Amygdala (tissue), 56 donors: ENCODE measurements around the gene LINGO4.

Experiments
- DNase-seq, 56 donors: peaks; one replicate each; lab custom pipeline; 2025; lab: John Stamatoyannopoulos, UW

The LINGO4 gene

GRCh38 chr1:151834239-151834638 is 29.0 kb upstream of the LINGO4 start:
- no peak for DNase-seq

DNA sequence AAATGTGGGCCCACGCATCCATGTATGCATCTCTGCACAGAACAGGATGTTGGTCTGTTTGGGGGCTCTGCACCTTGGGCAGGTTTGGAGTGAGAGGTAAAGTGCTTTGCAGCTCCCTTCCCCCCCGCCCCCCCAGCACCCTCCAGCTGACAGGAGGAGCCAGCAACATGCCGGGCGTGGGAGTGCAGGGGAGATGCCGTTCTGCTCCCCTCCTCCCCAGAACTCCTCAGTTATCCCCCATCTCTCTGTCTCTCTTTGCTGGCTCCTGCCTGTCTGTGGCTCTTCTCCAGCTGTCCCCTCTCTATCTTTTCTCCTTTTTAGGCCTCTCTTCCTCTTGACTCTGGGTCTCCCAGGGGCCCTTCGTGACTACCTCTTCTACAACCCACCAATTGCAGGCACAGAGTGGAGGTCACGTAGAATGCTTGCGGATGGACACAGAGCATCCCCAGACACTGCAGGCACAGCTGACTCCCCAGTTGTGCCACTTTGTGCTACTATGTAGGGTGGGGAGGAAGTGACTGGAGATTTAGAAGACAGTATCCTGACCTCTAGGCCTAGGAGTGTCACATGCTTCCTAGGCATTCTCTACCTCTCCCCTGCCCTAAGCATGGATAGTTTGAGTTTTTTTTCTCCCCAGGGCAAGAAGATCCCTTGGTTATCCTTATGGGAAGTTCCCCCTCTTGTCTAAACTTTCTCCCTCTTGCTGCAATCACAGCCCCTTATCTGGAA is 28.1 kb upstream of the LINGO4 start:
- peak in 1 of 56 donors; percentile 32 for DNase-seq

DNA sequence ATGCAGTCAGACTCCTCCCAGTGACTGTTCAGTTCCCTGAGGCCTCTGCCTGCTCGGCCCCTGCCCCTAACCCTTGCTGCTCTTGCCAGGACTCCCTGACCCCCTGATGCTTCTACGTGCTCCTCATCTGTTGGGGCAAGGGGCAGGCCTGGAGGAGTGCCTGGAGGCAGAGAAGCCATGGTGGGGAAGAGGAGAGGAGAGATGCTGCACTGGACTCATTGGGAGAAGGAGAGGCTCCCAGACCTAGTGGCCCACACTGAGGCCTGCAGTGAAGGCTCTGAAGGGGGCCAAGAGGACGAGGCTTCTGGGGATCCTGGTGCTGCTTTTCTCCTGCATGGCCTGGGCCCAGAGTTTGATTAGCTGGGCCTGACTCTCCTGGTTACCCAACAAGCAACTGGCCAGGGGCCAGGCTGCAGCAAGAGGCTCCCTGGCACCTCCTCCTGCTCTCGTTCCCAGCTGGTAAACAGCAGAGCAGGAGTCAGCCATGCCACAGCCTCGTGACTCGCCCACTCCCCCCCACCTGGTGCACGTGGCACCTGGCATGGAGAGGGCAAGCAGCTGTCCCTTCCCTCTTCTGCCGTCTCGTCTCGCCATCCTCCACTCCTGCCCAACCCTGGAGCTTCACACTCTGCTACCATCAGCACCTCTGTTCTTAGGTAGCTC is 27.2 kb upstream of the LINGO4 start:
- DNase-seq, result peak in 30 of 56 donors; percentile 4 to 67 (median 26)

DNA sequence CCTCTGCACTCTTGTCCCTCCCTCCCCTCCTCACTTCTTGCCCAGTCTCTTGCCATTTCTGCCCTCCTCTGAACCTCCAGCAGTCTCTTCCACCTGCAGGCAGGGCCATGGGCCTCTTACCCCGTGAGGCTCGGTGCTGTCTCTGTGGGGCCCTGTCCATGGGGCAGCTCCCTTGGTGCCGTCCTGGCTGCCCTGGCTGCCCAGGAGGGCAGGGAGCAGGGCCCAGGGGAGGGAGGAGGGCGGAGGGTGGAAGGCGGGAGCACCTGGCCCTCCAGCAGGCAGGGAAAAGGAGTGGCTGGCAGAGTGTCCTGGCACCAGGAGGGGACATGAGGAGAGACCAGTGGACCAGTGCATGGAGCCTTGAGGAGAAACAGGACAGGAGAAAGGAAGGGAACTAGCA is 26.4 kb upstream of the LINGO4 start, which contains the start of gene RORC:
RORC (minus strand) TSS at position 198 of the 400 bp plus-strand sequence; CDS start at position 160, 38 bp downstream.
- DNase-seq, result no peak

DNA sequence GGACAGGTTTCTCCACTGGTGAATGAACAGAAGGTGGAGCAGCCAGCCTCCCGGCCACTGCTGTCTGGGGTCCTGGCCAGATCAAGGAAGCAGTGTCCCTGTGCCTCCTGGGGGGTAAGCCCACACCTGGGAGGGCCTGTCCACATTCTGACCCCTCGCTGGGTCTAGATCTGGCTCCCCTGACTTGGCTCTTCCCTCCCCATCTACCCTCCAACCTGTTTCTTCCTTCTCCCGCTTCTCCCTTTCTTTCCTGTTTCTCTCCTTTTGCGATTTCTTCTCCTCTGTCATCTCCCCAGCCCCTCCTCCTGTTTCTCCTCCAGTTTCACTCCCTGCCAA is 26.0 kb upstream of the LINGO4 start:
- DNase-seq, result no peak

GRCh38 chr1:151830055-151830454 is 24.8 kb upstream of the LINGO4 start:
- DNase-seq, result no peak

DNA sequence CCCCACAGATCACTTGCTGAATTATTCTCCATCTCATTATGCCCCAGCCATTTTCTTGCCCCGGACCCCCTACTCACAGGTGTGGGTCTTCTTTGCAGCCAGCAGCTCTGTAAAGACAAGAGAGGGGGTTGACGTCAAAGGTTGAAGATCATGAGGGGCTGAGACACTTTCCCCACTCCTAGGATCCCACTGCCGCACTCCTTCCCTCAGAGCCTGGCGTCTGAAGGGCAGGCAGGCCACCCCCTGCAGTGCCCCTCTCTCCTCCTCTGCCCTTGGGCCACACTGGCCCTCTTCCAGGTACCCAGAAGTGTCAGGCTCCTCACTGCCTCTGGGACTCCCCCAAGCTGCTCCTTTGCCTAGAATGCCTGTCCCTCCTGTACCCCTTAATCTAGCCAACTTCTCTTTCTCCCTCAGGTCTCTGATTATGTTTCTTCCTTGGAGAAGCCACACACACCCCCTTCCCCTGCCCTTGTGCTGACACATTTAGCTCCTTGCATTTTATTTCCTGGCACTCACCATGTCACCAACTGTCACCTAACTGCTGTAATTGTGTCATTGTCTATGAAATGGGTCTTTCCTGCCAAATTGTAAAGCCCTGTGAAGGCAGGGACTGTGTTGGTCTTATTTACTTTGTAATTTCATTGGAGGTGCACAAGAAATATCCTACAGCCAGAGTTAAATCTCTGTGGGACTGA is 24.3 kb upstream of the LINGO4 start:
- DNase-seq, result no peak

DNA sequence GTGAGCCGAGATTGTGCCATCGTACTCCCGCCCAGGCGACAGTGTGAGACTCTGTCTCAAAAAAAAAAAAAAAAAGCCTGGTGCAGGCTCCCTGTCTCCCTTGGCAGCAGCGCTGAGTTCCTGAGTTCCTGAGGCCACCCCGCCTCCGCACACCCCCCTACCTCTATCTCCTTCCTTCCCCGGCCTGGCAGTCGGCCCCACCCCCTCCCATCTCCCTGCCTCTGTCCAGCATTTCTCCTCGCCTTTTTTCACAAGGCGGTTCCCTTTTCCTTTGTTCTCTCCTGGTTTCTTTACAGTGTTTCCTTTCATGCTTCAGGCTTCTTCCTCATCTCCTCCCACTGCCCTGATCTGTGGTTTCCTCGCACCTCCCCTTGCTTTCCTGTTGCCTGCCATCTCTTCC is 23.7 kb upstream of the LINGO4 start:
- peak in 3 of 56 donors; percentile 6 to 26 (median 7) for DNase-seq

DNA sequence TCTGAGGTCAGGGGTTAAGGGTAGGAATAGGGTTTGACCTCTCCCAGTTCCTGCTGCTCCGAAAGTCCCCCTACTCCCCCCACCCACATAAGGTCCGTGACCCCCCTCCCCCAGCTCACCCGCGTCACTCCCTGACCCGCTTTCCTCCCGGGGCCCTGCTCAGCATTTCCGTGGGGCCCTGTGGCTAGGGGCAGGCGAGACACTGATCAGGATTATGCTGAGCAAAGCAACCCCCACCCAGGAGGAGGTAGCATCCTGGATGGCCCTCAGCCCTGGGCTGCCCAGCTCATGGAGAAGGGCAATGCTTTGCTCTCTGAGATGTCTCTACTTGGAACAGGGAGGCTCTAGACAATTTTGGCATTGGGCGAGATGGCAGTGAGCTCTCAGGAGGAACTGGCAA is 22.6 kb upstream of the LINGO4 start:
- DNase-seq, result no peak

- no peak for DNase-seq
These were observed 20.8 kb upstream of the LINGO4 start for GRCh38 chr1:151825751-151826660.

GRCh38 chr1:151825204-151825603 is 20.0 kb upstream of the LINGO4 start:
- peak in 1 of 56 donors; percentile 9 for DNase-seq

DNA sequence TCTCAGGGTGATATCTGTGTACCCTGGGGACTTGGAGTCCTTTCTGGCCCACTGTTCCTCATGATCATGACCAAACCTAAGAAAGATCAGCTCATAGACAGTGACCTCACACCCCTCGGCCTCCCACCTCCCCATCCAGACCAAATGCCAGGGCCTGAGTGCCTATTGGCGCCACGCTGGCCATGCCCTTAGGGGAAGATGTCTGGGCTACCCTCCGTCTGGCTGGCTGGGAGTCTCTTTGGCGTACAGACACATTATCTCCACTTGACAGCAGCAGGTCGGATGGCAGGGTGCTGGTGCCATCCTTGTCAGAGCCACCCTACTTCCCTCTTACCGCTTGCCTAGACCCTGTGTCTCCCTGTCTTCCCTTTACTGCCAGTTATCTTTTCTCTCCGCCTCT is 18.0 kb upstream of the LINGO4 start:
- DNase-seq, result no peak

- DNase-seq, result peak in 1 of 56 donors; percentile 10
These were observed 17.2 kb upstream of the LINGO4 start for GRCh38 chr1:151822404-151822803.

DNA sequence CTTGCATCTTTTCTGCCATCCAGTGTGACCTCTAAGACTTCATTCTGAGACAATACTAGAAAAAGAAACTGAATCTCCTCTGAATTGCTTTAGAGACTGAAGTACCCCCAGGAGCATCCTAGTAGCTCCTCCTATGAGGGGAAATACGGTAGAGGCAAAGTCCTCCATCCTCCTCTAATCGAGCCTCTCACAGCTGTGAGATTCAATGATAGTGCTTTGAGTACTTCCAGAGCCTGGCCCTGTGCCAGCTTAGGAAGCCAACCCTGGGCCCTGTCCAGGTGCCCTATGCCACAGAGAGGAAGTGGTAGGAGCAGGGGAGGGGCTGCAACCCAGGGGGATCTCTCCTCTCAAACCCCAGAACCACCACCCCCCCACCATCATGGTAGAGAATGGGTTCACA is 15.7 kb upstream of the LINGO4 start:
- no peak for DNase-seq

DNA sequence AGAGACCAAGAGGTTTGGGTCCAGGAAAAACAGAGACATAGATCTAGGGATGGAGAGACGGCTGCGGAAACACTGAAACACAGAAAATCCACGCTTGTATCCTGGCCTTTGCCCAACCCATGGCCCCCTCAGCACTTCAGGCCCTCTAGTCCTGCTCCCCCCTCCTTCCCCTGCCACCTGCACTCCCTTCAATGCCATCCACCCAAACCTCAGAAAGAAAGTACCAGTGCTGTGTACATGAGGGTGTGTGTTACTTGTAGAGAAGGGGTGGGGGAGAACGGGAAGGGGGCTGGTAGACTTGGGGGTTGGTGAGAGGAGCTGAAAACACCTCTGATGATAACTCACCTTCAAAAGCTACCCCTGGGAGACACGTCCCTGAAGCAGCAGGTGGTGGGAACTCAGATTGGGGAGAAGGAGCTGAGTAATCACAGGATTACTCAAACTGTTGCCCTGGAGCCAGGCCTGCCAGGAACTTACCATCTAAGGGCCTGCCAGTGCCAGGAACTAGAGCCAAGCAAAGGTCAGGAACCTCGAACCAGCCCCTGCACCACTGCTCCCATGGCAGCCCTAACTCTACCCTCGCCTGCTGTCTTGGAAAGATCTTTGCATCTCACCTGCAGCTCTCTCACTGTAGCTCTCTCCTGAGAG is 14.9 kb upstream of the LINGO4 start:
- DNase-seq, result no peak

- no peak for DNase-seq
These were observed 14.1 kb upstream of the LINGO4 start for GRCh38 chr1:151819227-151819835.

DNA sequence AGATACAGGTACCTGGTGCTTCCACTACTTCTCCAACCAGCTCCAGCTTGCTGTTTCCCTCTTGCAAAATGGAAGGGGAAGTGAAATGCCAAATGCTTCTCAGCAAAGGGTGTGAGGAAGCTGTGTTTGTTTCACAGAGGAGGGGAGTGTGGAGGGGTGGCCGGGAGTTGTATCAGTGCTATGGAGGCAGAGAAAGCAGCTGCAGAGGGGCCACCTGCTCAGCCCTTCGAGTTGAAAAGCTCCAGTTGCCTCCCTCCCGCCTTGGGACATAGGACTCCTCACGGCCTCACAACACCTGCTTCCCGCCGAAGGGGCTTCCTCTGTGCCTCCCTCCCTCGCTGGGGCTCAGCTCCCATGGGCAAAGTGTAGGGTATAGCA is 12.1 kb upstream of the LINGO4 start:
- no peak for DNase-seq

- DNase-seq, result no peak
These were observed 11.5 kb upstream of the LINGO4 start for GRCh38 chr1:151816548-151817352.
